Middle frontal gyrus (tissue), 1 donor: ENCODE data around the gene SWAP70.
"Not testable (repeated sequence)": the region's sequence is repeated elsewhere in the genome, so short reads cannot be mapped to it uniquely, and the experiment has no call there.

Experiments used
- DNase-seq: peaks from one replicate; pipeline ENCODE4 v3.0.0-alpha.2; 2015; ENCODE audit warnings: low spot score; ENCODE audit errors: extremely low spot score

Gene SWAP70

DNA sequence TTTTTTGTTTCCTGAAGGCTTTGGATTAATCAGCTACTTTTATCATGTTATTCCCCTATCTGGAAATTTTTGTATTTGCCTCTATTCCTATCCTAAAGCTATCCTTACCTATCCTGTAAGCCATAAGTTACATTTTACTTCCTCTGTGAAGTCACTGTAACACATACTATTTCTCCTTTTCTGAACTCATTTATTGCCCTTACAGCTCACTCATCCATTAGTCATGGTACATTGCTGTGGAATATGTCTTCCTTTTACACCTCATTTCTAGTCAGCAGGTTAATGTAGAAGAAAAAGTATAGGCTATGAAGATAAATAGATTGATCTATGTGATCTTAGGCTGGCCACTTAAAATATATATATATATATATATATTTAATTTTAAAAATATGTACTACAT lies 28.0 kb downstream of the SWAP70 start:
- DNase-seq: no peak

DNA sequence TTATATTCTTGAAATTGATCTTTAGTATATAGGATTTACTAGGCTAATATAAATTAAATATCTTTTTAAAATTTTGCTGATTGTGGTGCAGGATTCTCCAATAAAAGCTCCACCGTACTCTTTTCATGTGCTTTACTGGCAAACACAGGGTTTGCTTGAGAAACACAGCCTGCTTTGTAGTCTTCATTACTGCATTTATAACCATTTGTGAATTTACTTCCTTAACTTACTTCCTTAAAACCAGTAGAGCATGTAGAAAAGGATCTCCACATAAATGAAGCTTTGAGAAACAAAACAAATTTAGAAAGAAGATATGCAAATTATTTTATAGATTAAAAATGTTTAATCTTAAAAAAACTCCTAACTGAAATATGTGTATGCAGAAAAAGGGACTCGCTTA lies 28.8 kb downstream of the SWAP70 start:
- DNase-seq: no peak

DNA sequence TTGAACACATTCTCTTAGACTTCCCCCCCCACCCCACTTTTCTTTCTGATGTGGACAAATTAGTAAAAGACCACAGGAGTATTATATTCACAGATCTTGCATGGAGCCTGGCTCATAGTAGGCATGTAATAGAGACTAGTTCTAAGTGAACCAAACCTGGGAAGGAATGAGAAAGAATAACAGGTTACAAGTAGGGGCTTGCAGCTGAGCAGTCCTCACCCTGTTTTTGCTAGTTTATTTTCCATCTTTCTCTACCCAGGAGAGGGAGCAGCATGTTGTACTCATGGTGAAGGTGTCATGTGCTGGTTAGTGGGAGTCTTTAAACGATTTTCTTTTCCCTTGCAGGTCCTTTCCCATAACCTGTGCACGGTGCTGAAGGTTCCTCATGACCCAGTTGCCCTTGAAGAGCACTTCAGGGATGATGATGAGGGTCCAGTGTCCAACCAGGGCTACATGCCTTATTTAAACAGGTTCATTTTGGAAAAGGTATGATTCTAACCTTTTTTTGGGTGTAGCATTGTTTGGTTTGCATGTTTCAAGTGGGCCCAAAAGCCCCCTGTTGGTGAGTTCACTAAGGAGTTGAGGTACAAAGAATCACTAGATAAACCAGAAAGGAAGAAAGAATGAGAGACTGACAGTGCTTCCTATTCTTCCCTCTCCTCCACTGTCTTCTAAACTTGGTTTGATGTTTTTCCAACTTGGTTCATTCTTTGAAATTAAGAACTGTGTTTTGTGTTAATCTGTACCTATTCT lies 30.1 kb downstream of the SWAP70 start:
- DNase-seq: no peak

- not testable (repeated sequence) for DNase-seq
These were observed 31.4 kb downstream of the SWAP70 start for GRCh38 chr11:9695228-9695627.

- no peak for DNase-seq
These were observed 33.9 kb downstream of the SWAP70 start for GRCh38 chr11:9697766-9698165.

GRCh38 chr11:9700105-9700801 lies 36.4 kb downstream of the SWAP70 start:
- no peak for DNase-seq

DNA sequence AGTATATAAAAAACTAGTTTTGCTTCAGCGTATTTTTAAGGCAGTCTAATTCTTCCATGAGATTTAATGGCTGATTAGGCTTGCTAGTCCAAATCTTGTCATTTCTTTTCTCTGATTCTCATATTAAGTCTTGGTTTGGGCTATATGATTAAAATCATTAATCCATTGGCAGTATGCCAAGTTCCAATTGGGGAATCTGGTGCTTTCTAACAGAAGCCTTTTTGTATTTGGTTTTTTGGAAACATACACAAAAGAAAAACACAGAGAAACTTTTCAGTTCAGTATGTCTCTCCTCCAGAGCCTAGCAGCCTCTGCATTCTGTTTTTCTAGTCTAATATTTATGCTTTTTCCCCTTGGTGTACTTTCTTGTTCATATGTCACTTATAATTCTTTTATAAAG lies 37.9 kb downstream of the SWAP70 start:
- DNase-seq: no peak

DNA sequence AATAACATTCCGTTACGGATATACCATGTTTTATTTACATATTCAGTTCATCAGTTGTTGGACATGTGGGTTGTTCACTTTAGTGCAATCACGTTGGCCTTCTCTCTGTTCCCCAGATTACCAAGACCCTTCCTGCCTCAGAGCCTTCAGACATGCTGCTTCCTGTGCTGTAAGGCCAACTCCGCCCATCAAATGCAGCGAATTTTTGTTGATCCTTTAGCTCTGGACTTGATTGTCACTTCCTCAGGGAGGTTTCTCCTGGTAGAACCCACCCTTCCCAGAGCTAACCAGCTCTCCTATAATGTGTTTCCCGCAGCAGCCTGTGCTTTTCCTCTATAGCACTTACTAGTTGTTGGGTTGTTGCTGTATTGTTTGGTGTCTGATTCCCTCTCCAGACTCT lies 39.4 kb downstream of the SWAP70 start:
- DNase-seq: no peak

DNA sequence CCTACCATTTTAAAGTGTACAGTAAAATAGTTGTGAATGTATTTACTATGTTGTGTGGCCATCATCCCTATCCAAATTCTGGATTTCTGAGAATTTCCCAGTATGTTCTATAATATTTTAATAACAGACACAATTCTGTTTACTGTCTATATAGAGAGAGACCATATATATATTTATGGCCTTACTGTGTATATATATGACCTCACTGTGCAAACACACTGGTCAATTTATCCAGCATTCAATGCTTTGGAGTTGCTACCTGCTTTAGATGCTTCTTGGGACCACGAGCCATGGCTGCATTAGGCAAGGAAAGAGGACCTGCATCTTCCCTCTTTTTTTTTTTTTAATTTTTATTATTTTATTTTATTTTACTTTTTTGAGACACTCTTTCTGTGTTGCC lies 40.2 kb downstream of the SWAP70 start:
- DNase-seq: no peak

- no peak for DNase-seq
These were observed 40.7 kb downstream of the SWAP70 start for GRCh38 chr11:9704620-9705019.

DNA sequence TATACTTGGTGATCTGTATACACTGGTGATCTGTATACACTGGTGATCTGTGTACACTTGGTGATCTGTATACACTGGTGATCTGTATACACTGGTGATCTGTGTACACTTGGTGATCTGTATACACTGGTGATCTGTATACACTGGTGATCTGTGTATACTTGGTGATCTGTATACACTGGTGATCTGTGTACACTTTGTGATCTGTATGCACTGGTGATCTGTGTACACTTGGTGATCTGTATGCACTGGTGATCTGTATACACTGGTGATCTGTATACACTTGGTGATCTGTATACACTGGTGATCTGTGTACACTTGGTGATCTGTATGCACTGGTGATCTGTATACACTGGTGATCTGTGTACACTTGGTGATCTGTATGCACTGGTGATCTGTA lies 41.5 kb downstream of the SWAP70 start:
- DNase-seq: not testable (repeated sequence)

- DNase-seq: no peak
These were observed 44.7 kb downstream of the SWAP70 start for GRCh38 chr11:9708544-9708943.

- DNase-seq: no peak
These were observed 46.3 kb downstream of the SWAP70 start for GRCh38 chr11:9710223-9710622.

- no peak for DNase-seq
These were observed 47.0 kb downstream of the SWAP70 start for GRCh38 chr11:9710852-9711251.

GRCh38 chr11:9711454-9712307 lies 47.8 kb downstream of the SWAP70 start:
- no peak for DNase-seq

DNA sequence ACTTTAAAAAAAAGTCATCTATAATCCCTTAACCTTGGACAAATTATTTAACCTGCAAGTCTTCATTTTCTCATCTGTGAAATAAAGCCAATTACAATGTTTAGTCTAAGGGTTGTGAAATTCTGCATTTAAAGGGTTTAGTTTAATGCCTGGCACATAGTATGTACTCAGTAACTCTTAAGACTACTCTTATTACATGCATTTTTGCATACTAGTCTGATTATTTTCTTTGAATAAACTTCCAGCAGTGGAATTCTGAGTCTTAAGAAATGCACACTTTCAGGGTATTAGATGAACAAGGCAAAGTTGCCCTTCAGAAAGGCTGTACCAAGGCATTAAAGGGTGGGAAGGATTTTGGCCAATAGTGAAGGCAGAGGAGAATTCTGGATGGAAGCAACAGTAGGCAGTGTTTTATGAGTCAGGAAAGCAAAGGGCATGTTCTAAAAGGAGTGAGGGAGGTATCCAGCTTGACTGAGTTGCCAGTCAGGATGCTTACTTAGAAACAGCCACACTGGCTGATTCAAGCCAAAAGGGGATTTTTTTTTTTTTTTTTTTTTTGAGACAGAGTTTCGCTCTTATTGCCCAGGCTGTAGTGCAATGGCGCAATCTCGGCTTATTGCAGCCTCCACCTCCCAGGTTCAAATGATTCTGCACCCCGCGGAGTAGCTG lies 50.5 kb downstream of the SWAP70 start:
- DNase-seq: no peak

DNA sequence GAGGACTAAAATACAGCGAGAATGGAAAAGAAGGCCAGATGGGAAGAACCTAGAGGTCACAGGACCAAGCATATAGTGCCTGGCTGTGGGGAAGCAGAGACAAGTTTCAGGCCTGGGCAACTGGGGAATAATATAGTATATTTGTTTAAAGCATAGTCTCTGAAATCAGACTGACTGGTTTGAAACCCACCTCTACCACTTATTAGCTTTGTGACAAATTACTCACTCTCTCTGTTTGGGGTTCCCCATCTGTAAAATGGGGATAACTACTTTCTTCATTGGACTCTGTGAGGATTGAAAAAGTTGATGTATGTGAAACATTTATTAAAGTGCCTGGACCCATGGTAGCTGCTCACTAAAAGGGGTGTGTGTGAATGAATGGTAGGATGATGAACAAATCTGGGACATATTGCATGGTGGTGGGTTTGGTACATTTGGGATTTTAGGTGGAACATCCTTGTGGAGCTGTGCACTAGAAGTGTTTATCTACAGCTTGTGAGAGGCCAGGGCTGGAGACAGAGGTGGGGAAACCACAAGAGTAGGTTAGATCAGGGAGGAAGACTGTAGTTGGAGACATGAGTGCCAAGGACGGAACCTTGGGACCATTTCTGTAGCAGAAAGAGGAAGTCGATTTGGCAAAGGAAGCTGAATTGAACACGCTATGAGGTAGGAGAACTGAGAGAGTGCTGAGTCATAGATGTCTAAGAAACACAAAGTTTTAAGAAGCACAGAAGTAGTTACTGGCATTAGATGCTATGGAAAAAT lies 52.6 kb downstream of the SWAP70 start:
- DNase-seq: no peak

DNA sequence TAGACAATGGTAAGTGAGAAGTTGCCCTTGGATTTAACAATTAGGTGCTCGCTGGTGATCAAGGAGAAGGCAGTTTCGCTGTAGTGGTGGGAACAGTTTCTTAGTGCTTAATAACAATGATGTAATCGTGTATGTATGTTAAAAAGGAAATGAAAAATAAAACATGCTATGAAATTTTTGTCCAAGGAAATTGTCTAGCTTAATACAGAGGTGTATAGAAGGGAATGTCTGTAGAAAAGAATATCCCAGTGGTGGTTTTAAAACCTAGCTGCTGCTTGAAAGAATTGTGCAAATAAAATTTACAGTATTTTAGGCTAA lies 53.1 kb downstream of the SWAP70 start:
- no peak for DNase-seq

DNA sequence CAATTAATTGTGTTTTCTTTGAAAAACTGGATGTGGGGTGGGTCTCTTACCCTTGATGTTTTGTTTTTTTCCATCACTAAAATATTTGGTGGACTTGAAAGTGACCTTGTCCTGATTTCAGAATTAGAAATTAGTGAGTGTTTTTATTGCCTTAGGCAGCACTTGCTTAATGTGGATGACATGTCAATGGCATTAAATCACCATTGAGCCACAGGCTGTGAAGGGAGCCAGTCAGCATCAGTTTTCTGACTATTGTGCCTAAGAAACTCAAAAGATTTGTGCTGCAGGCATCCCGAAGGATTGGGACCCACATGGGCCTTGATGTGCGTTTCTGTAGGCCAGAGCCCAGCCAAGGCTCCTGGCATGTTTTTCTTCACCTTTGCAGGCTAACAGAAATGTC lies 53.8 kb downstream of the SWAP70 start:
- no peak for DNase-seq

- no peak for DNase-seq
These were observed 54.3 kb downstream of the SWAP70 start for GRCh38 chr11:9718147-9718546.
